ENCODE data around the gene CDK14.

CDK14 gene

DNA sequence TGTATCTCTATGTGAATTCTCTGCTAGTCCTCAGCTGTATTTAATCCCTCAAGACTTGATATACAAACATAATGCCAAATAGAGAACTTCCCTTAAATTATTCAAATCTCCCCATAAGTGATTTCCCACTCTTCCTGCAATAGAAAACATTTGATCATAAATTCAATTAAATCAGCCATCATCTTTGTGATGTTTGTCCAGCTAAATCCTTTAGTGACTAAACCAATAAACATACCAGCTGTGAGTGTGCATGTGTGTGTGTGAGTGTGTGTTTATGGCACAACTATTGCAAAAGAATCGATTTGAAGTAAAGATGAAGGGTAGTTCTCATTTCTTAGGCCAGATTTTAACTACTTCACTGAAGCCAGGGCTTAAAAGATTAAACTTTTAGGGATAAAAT, 492.6 kb downstream of the CDK14 start:
- H3K9me3 ChIP-seq, result no peaks in the 10 kb centered on the region
- no peak overlapping the region for H3K27ac ChIP-seq
- TF ChIP-seq, protein P1, sequence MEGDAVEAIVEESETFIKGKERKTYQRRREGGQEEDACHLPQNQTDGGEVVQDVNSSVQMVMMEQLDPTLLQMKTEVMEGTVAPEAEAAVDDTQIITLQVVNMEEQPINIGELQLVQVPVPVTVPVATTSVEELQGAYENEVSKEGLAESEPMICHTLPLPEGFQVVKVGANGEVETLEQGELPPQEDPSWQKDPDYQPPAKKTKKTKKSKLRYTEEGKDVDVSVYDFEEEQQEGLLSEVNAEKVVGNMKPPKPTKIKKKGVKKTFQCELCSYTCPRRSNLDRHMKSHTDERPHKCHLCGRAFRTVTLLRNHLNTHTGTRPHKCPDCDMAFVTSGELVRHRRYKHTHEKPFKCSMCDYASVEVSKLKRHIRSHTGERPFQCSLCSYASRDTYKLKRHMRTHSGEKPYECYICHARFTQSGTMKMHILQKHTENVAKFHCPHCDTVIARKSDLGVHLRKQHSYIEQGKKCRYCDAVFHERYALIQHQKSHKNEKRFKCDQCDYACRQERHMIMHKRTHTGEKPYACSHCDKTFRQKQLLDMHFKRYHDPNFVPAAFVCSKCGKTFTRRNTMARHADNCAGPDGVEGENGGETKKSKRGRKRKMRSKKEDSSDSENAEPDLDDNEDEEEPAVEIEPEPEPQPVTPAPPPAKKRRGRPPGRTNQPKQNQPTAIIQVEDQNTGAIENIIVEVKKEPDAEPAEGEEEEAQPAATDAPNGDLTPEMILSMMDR (IDR thresholded peaks at IDR 0.05), result no peak
- no peaks in the 10 kb centered on the region for H3K4me1 ChIP-seq (ENCODE audit: control insufficient read depth in 1 of 2, insufficient read depth in 1 of 2, low read depth in 1 of 2, low read length in 1 of 2)
- no peak overlapping the region for H3K4me3 ChIP-seq (ENCODE audit: low read depth in 1 of 2, low read length in 1 of 2)
- peaks cover 7% of the 10 kb centered on the region for H3K36me3 ChIP-seq
- H3K27me3 ChIP-seq, result no peaks in the 10 kb centered on the region

DNA sequence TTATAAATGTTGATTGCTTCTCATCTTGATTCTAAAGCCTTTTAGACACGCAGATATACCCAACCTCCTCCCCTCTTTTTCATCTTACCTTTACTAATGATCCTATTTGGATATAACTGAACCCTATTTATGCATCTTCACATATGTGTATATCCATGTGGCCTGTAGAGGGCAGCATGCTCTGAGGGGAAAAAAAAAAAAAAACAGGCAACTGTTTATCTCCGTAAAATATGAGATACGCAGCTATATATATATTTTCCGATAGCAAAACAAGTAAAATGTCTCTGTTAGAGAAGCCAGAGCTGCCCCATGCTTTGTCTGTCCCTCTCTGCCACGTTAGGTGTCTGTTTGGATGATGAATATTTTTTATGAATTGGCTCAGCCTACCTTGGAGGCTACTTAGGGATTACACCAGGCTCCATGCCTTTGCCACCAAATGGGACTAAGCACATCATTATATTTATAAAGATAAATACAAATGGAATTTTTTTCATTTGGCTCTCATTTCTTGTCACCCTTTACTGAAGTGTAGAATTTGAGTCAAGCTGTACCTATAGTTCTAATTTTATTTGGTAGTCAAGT, 493.4 kb downstream of the CDK14 start:
- TF ChIP-seq, protein P1 (IDR thresholded peaks at IDR 0.05), result no peak
- Histone ChIP-seq H3K4me3 (ENCODE audit: low read depth in 1 of 2, low read length in 1 of 2) (no peak overlapping the region), H3K27me3 (no peaks in the 10 kb centered on the region), H3K9me3 (no peaks in the 10 kb centered on the region), H3K27ac (no peak overlapping the region), H3K4me1 (ENCODE audit: control insufficient read depth in 1 of 2, insufficient read depth in 1 of 2, low read depth in 1 of 2, low read length in 1 of 2) (no peaks in the 10 kb centered on the region), H3K36me3 (peaks cover 3% of the 10 kb centered on the region)

DNA sequence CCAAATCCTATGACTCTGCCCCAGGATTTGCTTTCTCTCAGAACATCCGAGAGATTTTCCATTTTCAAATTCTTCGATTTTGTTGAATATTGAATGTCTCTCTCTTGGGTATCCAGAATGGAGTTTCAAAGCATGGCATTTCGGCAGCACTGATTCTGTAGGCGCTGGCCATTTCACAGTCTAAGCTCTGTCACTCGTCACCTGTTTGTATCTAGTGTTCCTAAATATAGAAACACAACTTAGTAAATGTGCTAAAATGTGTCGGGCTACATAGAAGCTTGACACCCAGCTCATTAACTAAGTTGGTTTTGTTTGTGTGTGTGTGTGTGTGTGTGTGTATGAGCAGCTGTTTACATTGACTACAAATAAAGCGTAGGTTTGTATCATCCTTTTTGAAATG, 494.6 kb downstream of the CDK14 start:
- Histone ChIP-seq H3K36me3 (no peaks in the 10 kb centered on the region), H3K27ac (no peak overlapping the region)
- TF ChIP-seq, protein P1 (IDR thresholded peaks at IDR 0.05), result no peak

DNA sequence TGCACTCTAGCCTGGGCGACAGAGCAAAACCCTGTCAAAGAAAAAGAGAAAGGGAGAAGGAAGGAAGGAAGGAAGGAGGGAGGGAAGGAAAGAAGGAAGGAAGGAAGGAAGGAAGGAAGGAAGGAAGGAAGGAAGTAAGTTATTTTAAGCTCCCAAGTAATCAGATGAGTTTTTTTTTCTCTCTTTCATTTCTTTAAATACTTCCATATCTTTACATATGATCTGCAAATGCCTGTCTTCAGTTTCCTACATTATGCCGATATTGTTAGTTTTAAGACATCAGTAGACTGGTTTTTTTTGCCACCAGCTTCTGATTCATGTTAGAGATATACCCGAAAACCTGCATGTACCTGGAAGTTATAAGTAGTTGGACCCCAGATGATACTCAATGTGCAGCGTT, 495.5 kb downstream of the CDK14 start:
- Histone ChIP-seq H3K4me1 (ENCODE audit: control insufficient read depth in 1 of 2, insufficient read depth in 1 of 2, low read depth in 1 of 2, low read length in 1 of 2) (no peaks in the 10 kb centered on the region), H3K36me3 (no peaks in the 10 kb centered on the region), H3K27ac (no peak overlapping the region), H3K4me3 (ENCODE audit: low read depth in 1 of 2, low read length in 1 of 2) (no peak overlapping the region), H3K27me3 (no peaks in the 10 kb centered on the region), H3K9me3 (no peaks in the 10 kb centered on the region)
- TF ChIP-seq, protein P1 (IDR thresholded peaks at IDR 0.05), result no peak

More for the DNA sequence above, 494.6 kb downstream of the CDK14 start:
- Histone ChIP-seq H3K4me3 (ENCODE audit: low read depth in 1 of 2, low read length in 1 of 2) (no peak overlapping the region), H3K4me1 (ENCODE audit: control insufficient read depth in 1 of 2, insufficient read depth in 1 of 2, low read depth in 1 of 2, low read length in 1 of 2) (no peaks in the 10 kb centered on the region), H3K27me3 (no peaks in the 10 kb centered on the region), H3K9me3 (no peaks in the 10 kb centered on the region)

DNA sequence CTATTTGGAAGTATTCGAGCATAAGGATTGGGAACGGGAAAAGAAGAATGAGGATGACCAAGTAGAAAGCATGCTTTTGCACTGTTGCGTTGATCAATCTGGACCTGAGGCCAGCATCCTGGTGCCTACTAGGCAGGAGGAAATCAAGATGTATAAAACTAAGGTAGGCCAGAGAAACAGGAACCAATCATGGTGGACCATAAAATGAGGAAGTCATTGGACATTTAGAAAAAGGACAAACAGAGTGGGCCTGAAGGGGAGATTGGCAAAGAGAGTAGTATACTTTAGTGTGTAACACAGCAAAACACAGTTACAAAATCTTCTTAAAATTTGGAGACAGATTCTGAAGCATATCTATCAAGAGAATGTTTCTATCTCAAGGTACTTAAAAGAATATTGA, 497.1 kb downstream of the CDK14 start:
- H3K4me1 ChIP-seq (ENCODE audit: control insufficient read depth in 1 of 2, insufficient read depth in 1 of 2, low read depth in 1 of 2, low read length in 1 of 2), result no peaks in the 10 kb centered on the region
- H3K27ac ChIP-seq, result no peak overlapping the region
- no peaks in the 10 kb centered on the region for H3K27me3 ChIP-seq
- H3K9me3 ChIP-seq, result no peaks in the 10 kb centered on the region
- TF ChIP-seq, protein P1 (IDR thresholded peaks at IDR 0.05), result no peak
- H3K4me3 ChIP-seq (ENCODE audit: low read depth in 1 of 2, low read length in 1 of 2), result no peak overlapping the region
- H3K36me3 ChIP-seq, result no peaks in the 10 kb centered on the region

DNA sequence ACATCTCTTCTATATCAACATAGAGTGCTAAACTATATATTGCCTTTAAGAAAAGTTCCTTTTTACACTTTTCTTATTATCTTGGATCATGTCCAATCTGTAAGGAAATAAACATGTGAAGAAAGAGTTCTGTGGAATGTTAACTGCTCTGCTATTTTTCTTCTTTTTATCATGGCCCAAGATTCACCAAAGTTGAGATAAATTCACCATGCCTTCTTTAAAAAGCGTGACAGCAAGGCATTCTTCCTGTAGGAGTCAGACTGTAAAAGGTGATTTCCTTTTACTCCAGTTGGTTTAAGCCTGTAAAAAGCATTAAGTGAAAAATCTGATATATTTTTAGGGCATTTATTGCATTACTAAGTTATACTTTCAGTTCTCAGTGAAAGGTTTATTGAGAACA, 502.4 kb downstream of the CDK14 start:
- Histone ChIP-seq H3K27me3 (no peaks in the 10 kb centered on the region), H3K4me3 (ENCODE audit: low read depth in 1 of 2, low read length in 1 of 2) (no peak overlapping the region), H3K4me1 (ENCODE audit: control insufficient read depth in 1 of 2, insufficient read depth in 1 of 2, low read depth in 1 of 2, low read length in 1 of 2) (no peaks in the 10 kb centered on the region), H3K27ac (no peak overlapping the region), H3K36me3 (no peaks in the 10 kb centered on the region), H3K9me3 (no peaks in the 10 kb centered on the region)
- TF ChIP-seq, protein P1 (IDR thresholded peaks at IDR 0.05), result no peak

Measured in neutrophil (primary cell).